CD14-positive monocyte (primary cell): ENCODE results near the gene ATP5IF1. TPM values are rescaled to one million over a fixed set of nuclear protein-coding genes. Genes with fewer than 3 reads are reported as not detected.

Experiments
- DNase-seq, 3 donors: peaks; one replicate each; pipeline ENCODE4 v3.0.0-alpha.2; 2011 to 2022
- H2AFZ ChIP-seq: 2 replicates; pipeline ENCODE4 v1.6.0; 2012; ENCODE audit warnings: mild to moderate bottlenecking, low read depth, low read length, inconsistent platforms; ENCODE audit not compliant: insufficient read depth, poor library complexity, severe bottlenecking
- H3K27ac ChIP-seq, 2 donors: 1 replicate in 1 of 2; 2 replicates in 1 of 2; pipeline ENCODE4 v1.5.1; 2012 to 2013; ENCODE audit warnings: low read length in 2 of 2, control low read depth in 1 of 2, inconsistent platforms in 1 of 2, low read depth in 1 of 2, mild to moderate bottlenecking in 1 of 2
- H3K27me3 ChIP-seq, 2 donors: one replicate each; pipeline versions ENCODE4 v1.6.0 to v1.6.1; 2011 to 2013; ENCODE audit warnings: low read length in 2 of 2; ENCODE audit not compliant: control insufficient read depth in 2 of 2, insufficient read depth in 2 of 2
- H3K36me3 ChIP-seq, 2 donors: replicated peaks in 1 of 2; 1 replicate in 1 of 2; 2 replicates in 1 of 2; pipeline versions ENCODE4 v1.5.1 to v1.6.1; 2012 to 2013; ENCODE audit warnings: low read length in 2 of 2, control low read depth in 1 of 2, inconsistent platforms in 1 of 2, mild to moderate bottlenecking in 1 of 2; ENCODE audit not compliant: insufficient read depth in 2 of 2, control insufficient read depth in 1 of 2
- H3K4me1 ChIP-seq, 2 donors: 1 replicate in 1 of 2; 2 replicates in 1 of 2; pipeline versions ENCODE4 v1.5.1 to v1.6.1; 2012 to 2013; ENCODE audit warnings: low read length in 2 of 2, control low read depth in 1 of 2, inconsistent platforms in 1 of 2, mild to moderate bottlenecking in 1 of 2, moderate library complexity in 1 of 2; ENCODE audit not compliant: insufficient read depth in 2 of 2, control insufficient read depth in 1 of 2
- H3K4me2 ChIP-seq: replicated peaks from 2 replicates; pipeline ENCODE3; 2012; ENCODE audit warnings: low read length, moderate library complexity, mild to moderate bottlenecking; ENCODE audit not compliant: poor library complexity, severe bottlenecking; ENCODE audit errors: extremely low read depth
- H3K4me3 ChIP-seq, 3 experiments: fragments of 200-600 bp in 1 of 3; sonication (generic) in 1 of 3; replicated peaks in 1 of 3; 1 replicate in 2 of 3; 2 replicates in 1 of 3; pipeline ENCODE4 v1.5.1; 2011 to 2013; ENCODE audit warnings: low read length in 3 of 3, mild to moderate bottlenecking in 3 of 3, control low read depth in 2 of 3, low read depth in 2 of 3, inconsistent platforms in 1 of 3, moderate library complexity in 1 of 3
- H3K79me2 ChIP-seq: 2 replicates; pipeline ENCODE4 v1.6.0; 2012; ENCODE audit warnings: mild to moderate bottlenecking, control low read depth, inconsistent platforms, low read length, moderate library complexity; ENCODE audit not compliant: insufficient read depth
- H3K9ac ChIP-seq: 2 replicates; pipeline ENCODE4 v1.6.0; 2017; ENCODE audit warnings: low read length, mild to moderate bottlenecking; ENCODE audit not compliant: insufficient read depth, poor library complexity, severe bottlenecking
- H3K9me3 ChIP-seq, 2 donors: replicated peaks in 1 of 2; 1 replicate in 1 of 2; 2 replicates in 1 of 2; pipeline versions ENCODE4 v1.5.1 to v1.6.1; 2012 to 2013; ENCODE audit warnings: low read length in 2 of 2, control low read depth in 1 of 2; ENCODE audit not compliant: control insufficient read depth in 1 of 2, insufficient read depth in 1 of 2
- H4K20me1 ChIP-seq: 2 replicates; pipeline ENCODE4 v1.6.0; 2012; ENCODE audit warnings: mild to moderate bottlenecking, low read length, control low read depth, moderate library complexity; ENCODE audit not compliant: insufficient read depth
- H3K27ac Mint-ChIP-seq, 7 donors: one replicate each; pipeline ENCODE4 v1.8.0; 2020; ENCODE audit warnings: mild to moderate bottlenecking in 7 of 7, mixed read lengths in 7 of 7, moderate library complexity in 6 of 7, inconsistent platforms in 2 of 7
- H3K27me3 Mint-ChIP-seq, 3 donors: one replicate each; pipeline ENCODE4 v1.8.0; 2021 to 2022; ENCODE audit warnings: low read depth in 3 of 3, mild to moderate bottlenecking in 3 of 3, mixed read lengths in 3 of 3, moderate library complexity in 3 of 3, inconsistent platforms in 1 of 3
- H3K36me3 Mint-ChIP-seq, 2 donors: one replicate each; pipeline ENCODE4 v1.8.0; 2020; ENCODE audit warnings: mixed read lengths in 2 of 2, inconsistent platforms in 1 of 2, mild to moderate bottlenecking in 1 of 2
- H3K4me1 Mint-ChIP-seq: one replicate; pipeline ENCODE4 v1.8.0; 2020; ENCODE audit warnings: mild to moderate bottlenecking, mixed read lengths
- H3K4me3 Mint-ChIP-seq, 2 donors: one replicate each; pipeline ENCODE4 v1.8.0; 2020; ENCODE audit warnings: mild to moderate bottlenecking in 2 of 2, mixed read lengths in 2 of 2, moderate library complexity in 1 of 2
- H3K9me3 Mint-ChIP-seq, 7 donors: one replicate each; pipeline ENCODE4 v1.8.0; 2020 to 2022; ENCODE audit warnings: mixed read lengths in 7 of 7, mild to moderate bottlenecking in 6 of 7, moderate library complexity in 6 of 7, inconsistent platforms in 2 of 7
- CTCF ChIP-seq: fragments of 200-600 bp; IDR thresholded peaks from one replicate; pipeline ENCODE4 v1.8.0; 2022; ENCODE audit warnings: antibody characterized with exemption, mild to moderate bottlenecking
- WGBS: methylation state at CpG from one replicate; pipeline ENCODE4 v1.1.5; 2013; ENCODE audit warnings: missing lambda C conversion rate; ENCODE audit not compliant: insufficient coverage; 5-methylcytosine and 5-hydroxymethylcytosine counted together
- intact Hi-C, 2 donors: fragments of 100-400 bp; cut with micrococcal nuclease; formaldehyde crosslinking; loops; one replicate each; pipeline versions ENCODE4 v1.15.0 to v1.15.1; 2023
- polyA plus RNA-seq, 3 donors: library from polyadenylated mRNA; depleted of rRNA in 1 of 3; unstranded in 2 of 3; stranded (reverse) in 1 of 3; fragments of 300-500 nt in 2 of 3; fragments of >200 nt in 1 of 3; fragmentation: Illumina TruSeq in 2 of 3; gene quantifications; 1 replicate in 2 of 3; 2 replicates in 1 of 3; pipeline ENCODE4 v1.2.3, GENCODE V29; 2012 to 2021

The ATP5IF1 gene
- polyA plus RNA-seq, 3 donors: 118 to 339 (median 296) TPM

DNA sequence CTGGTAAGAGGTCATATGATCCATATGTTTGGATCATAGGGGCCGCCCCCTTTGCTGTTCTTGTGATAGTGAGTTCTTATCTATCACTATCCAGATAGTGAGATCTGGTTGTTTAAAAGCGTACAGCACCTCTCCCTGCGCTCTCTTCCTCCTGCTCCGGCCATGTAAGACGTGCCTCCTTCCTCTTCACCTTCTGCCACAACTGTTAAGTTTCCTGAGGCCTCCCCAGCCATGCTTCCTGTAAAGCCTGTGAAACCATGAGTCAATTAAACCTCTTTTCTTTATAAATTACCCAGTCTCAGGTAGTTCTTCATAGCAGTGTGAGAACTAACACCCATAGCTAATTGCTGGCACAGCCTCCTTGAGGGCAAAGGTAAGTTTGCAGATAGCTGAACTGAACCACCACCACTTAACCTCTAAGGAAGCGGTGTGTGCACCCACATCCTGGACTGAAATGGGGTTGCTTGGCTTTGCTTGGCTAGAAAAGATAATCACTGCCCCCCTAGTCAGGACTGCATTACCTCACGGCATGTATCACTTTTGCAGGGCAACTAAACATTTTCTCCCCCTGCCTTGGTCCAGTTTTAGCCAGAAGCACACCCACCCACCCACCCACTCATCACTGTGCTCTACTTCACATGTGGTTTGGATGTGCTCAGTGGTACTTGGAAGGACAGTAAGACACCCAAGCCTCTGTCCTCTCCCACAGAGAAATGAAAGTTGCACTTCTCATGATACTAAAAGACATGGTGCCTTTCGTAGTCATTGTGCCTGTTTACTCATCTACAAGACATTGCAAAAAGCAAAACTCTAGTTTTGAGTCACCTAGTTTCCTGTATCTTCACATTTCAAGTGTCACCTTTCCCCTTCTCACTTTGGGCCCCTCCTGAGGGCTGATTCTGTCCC is 36.3 kb upstream of the ATP5IF1 start:
- H3K4me1 Mint-ChIP-seq: peaks cover 13% of the 10 kb centered on the region
- Histone ChIP-seq H3K9ac (no peak overlapping the region), H4K20me1 (no peaks in the 10 kb centered on the region), H3K36me3 (peaks cover 44 to 67% of the 10 kb centered on the region in 2 donors), H3K4me2 (no peak overlapping the region), H3K4me3 (no peak overlapping the region), H3K4me1 (peaks cover 0 to 6% of the 10 kb centered on the region in 2 donors), H3K79me2 (no peaks in the 10 kb centered on the region), H2AFZ (no peak overlapping the region), H3K27me3 (no peaks in the 10 kb centered on the region), H3K27ac (no peak overlapping the region), H3K9me3 (no peaks in the 10 kb centered on the region)
- H3K9me3 Mint-ChIP-seq: no peaks in the 10 kb centered on the region
- 39% methylated on average over 3 of the region's 8 CpGs for WGBS
- DNase-seq: no peak
- TF ChIP-seq CTCF: no peak
- intact Hi-C loops: no loop called here
- peak overlapping the region in 3 of 7 donors; percentile 46 to 54 (median 54) for H3K27ac Mint-ChIP-seq
- H3K27me3 Mint-ChIP-seq: peaks cover 0 to 3% (median 2%) of the 10 kb centered on the region in 3 donors
- no peak overlapping the region for H3K4me3 Mint-ChIP-seq
- H3K36me3 Mint-ChIP-seq: peaks cover 63 to 87% of the 10 kb centered on the region in 2 donors

GRCh38 chr1:28200234-28200873 is 35.6 kb upstream of the ATP5IF1 start:
- Histone ChIP-seq H3K9ac (no peak overlapping the region), H3K79me2 (no peaks in the 10 kb centered on the region), H3K9me3 (no peaks in the 10 kb centered on the region), H3K27me3 (no peaks in the 10 kb centered on the region), H4K20me1 (no peaks in the 10 kb centered on the region), H2AFZ (no peak overlapping the region), H3K4me2 (no peak overlapping the region), H3K27ac (no peak overlapping the region), H3K4me1 (peaks cover 0 to 6% of the 10 kb centered on the region in 2 donors), H3K36me3 (peaks cover 52 to 75% of the 10 kb centered on the region in 2 donors), H3K4me3 (no peak overlapping the region)
- Mint-ChIP-seq H3K36me3 (peaks cover 70 to 94% of the 10 kb centered on the region in 2 donors), H3K27ac (peak overlapping the region in 3 of 7 donors; percentile 16 to 46 (median 33)), H3K4me1 (peaks cover 13% of the 10 kb centered on the region), H3K4me3 (no peak overlapping the region), H3K9me3 (no peaks in the 10 kb centered on the region), H3K27me3 (peaks cover 0 to 3% (median 2%) of the 10 kb centered on the region in 3 donors)
- intact Hi-C loops: no loop called here
- 100% methylated on average over 1 of the region's 6 CpGs for WGBS
- no peak for DNase-seq
- no peak for TF ChIP-seq CTCF
